ENCODE data around the gene MMP25.
"Not testable (repeated sequence)": the region's sequence is repeated elsewhere in the genome, so short reads cannot be mapped to it uniquely, and the experiment has no call there.

MMP25 gene

DNA sequence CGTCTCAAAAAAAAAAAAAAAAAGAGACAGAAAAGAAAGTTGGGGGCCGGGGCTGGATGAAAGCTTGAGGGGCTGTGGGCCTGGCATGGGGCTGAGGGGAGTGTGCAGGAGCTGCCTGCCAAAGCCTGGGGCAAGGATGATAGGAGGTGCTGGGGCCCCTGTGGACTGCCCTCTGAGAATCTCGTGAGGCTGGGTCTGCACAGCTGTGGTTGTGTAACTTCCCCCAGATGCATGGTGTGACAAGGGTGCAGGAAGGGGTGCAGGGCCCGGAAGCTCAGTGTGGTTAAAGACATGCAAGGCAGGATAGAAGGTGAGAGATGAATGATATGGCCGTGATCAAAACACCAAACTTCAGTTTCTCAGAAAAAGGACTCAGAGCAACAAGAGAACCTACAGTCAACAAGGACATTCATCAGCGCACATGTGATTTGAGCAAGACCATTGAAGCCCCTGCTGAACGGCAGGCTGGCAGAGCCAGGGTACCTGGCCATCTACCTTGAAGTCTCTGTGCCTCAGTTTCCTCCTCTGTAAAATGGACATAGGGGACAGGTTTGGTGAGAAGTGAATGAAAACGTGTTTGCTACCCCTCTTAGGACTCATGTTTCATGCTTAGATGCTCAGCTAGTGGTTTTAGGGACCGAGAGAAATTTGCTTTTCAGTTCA lies 28.6 kb downstream of the MMP25 start:
- no peak for DNase-seq

DNA sequence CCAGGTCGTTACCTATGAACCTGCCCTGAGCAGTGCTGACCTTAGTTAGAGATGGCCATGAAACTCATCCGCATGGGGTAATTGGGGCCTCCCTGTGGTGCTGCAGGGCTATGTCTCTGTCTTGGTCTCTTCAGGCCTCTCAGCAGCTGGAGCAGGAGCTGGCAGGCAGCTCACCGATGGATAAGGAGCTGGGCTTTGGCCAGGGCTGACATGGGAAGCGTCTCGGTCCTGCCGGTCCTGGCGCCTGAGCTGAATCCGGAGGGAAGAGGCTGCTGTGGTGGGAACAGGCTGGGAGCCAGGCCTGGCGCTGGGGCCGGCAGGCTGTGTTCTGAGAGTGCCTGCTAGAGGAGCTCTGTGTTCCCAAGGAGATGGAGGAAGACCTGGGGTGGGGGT lies 29.2 kb downstream of the MMP25 start:
- DNase-seq = no peak

GRCh38 chr16:3075946-3076345 lies 29.6 kb downstream of the MMP25 start:
- not testable (repeated sequence) for DNase-seq

DNA sequence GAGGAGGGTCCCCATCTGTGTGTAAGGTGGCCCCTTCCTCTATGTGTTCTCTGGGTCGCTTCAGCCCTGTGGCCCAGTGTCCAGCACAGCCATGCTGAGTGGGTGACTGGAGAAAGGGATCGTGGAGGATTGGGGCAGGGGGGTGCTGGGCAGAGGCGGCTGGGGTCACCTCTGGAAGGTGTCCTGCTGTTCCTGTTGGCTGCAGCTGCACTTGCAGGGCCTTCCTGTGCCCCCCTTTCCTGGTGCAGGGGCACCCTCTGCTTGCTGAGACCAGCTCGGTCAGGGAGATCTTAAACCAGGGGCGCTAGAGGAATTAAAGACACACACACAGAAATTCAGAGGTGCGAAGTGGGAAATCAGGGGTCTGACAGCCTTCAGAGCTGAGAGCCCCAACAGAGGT lies 30.2 kb downstream of the MMP25 start:
- no peak for DNase-seq

DNA sequence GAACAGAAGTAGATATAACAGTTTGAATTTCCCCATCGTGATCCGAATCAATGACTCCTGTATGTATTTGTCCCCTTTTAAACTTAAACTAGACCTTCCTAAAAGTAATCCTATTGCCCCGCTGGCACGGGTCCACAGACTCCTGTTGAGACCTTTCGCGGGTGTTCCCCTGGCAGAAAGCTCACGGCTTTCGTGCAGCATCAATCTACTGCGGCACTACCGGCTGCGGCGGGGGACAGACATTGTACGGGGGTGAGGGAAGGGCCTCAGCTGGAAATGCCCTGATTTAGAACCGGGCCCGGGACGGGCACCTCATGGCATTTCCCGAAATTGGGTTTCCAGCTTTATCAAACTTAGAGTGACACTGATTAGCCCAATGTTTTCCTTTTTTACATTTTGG lies 33.7 kb downstream of the MMP25 start:
- no peak for DNase-seq

DNA sequence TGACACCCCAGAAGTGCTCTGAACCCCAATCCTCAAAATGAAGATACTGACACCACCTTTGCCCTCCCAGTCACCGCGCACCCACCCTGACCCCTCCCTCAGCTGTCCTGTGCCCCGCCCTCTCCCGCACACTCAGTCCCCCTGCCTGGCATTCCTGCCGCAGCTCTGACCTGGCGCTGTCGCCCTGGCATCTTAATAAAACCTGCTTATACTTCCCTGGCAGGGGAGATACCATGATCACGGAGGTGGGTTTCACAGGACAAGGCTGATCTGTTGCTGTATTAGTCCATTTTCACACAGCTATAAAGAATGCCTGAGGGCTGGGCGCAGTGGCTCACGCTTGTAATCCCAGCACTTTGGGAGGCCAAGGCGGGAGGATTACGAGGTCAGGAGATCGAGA lies 35.6 kb downstream of the MMP25 start:
- not testable (repeated sequence) for DNase-seq

- DNase-seq = not testable (repeated sequence)
These were observed 37.0 kb downstream of the MMP25 start for GRCh38 chr16:3083408-3083807.

DNA sequence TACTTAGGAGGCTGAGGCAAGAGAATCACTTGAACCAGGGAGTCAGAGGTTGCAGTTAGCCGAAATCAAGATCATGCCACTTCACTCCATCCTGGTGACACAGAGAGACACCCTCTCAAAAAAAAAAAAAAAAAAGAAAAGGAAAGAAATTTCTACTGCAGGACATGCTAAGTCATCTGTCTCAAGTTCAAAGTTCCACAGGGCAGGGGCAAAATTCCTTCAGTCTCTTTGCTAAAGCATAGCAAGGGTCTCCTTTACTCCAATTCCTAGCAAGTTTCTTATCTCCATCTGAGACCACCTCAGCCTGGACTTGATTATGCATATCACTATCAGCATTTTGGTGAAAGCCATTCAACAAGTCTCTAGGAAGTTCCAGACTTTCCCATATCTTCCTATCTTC lies 38.1 kb downstream of the MMP25 start:
- no peak for DNase-seq

- DNase-seq = no peak
These were observed 38.8 kb downstream of the MMP25 start for GRCh38 chr16:3084969-3085670.

GRCh38 chr16:3085868-3086595 lies 39.7 kb downstream of the MMP25 start:
- DNase-seq = no peak

GRCh38 chr16:3086596-3087242 lies 40.4 kb downstream of the MMP25 start:
- DNase-seq = no peak

- no peak for DNase-seq
These were observed 41.2 kb downstream of the MMP25 start for GRCh38 chr16:3087243-3088235.

DNA sequence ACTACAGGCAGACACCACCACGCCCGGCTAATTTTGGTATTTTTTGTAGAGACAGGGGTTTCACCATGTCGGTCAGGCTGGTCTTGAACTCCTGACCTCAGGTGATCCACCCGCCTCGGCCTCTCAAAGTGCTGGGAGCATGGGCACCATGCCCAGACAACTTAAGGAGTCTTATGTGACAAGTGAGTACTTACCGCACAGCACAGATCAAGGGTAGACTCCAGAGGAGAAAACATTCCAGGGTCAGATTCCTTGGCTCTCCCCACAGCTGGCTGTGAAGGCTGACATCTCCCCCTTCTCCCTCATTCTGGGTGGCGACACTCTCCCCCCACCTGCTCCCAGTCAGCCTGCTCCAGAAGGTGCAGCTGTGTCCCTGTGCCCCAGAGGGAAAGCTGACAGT lies 42.1 kb downstream of the MMP25 start:
- no peak for DNase-seq

- no peak for DNase-seq
These were observed 42.8 kb downstream of the MMP25 start for GRCh38 chr16:3088925-3089716.

DNA sequence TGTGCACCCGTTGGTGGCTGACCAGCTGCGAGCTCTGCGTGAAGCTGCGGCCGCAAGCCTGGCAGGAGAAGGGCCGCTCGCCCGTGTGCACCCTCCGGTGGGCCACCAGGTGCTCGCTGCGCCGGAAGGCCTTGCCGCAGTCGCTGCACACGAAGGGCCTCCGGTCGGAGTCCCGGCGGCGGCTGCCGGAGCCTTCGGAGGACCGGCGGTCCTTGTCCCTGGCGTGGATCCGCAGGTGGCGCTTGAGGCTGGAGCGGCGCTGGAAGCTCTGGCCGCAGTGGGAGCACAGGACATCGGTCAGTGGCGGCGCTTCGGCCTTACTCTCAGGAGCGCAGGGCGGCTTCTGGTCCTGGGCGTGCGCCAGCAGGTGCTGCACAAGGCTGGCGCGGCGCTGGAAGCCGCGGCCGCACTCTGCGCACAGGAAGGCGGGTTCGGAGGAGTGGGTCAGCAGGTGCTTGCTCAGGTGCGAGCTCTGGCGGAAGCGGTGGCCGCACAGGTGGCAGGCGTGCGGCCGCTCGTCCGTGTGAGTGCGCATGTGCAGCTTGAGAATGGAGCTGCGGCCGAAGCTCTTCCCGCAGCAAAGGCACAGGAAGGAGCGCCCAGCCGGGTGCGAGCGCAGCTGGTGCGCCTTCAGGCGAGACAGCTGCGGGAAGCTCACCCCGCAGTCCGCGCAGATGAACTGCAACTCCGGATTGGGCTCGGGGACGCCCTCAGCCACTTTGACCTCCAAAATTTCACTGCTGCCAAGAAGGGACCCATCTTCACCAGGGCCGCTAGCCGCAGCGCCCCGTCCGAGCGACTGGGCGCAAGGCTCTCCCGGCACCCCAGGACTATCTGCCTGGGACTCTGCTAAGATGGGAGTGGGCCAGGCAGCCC lies 43.6 kb downstream of the MMP25 start:
- peak in 2 of 3 experiments; percentile 80 to 87 for DNase-seq

GRCh38 chr16:3091551-3091950 lies 45.2 kb downstream of the MMP25 start:
- no peak for DNase-seq

DNA sequence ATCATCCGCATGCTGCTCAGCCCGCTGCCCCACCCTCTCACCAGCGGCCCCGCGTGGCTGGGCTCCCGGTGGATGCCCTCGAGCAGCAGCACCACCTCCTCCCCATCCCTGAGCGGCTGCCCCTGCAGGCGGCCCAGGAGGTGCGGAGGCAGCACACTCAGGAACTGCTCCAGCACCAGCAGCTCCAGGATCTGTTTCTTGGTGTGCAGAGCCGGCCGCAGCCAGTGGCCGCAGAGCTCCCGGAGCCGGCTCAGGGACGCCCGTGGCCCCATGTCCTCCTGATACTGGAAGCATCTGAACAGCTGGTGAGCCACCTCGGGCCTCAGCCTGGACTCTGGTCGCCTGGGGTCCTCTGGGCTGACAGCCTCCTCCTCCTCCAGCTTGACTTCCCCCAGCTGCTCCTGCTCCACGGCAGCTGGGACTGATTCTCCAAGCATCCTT lies 46.2 kb downstream of the MMP25 start:
- no peak for DNase-seq

- peak in 2 of 3 experiments; percentile 13 to 68 for DNase-seq
These were observed 48.1 kb downstream of the MMP25 start for GRCh38 chr16:3094289-3095027.

DNA sequence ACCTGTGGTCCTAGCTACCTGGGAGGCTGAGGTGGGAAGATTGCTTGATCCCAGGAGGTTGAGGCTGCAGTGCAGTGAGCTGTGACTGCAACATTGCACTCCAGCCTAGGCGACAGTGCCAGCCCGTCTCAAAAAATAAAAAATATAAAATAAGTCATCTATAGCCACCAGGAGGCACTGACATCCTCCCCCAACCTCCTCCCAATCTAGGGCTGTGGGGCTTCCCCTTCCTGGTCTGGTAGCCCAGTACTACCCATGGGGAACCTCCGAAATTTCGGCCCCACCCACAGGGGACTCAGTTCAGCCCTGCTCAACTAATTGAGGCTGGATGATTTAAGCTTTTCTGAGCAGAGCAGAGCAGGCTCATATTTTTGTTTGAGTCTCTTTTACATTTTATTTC lies 49.5 kb downstream of the MMP25 start:
- no peak for DNase-seq

DNA sequence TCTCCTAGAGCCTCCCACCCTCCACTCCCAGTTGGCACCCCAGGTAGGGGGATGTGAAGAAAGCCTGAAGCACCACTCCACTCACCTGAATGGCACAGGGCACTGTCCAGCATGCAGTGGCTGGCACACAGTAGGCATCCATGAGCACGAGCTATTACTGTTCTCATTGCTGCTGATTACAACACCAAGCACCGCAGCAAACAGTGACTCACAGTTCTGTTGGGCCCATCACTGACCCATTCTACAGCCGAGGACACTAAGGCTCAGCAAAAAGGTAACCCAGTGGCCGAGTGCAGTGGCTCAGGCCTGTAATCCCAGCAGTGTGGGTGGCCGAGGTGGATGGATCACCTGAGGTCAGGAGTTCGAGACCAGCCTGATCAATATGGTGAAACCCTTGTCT lies 50.0 kb downstream of the MMP25 start:
- no peak for DNase-seq
